HepG2 (cell line): ENCODE data around the gene BCL6. TPM values are rescaled to one million over a fixed set of nuclear protein-coding genes. Genes with fewer than 3 reads are reported as not detected.

ENCODE experiments used
- ATF4 ChIP-seq, 2 experiments: fragments of 450-650 bp in 1 of 2; sonication (generic) in 1 of 2; formaldehyde crosslinking; IDR thresholded peaks; 2 replicates each; pipeline versions ENCODE4 v1.5.0 to v1.8.0; 2020 to 2022; ENCODE audit warnings: mild to moderate bottlenecking in 1 of 2, missing genetic modification reagents in 1 of 2
- CERS6 ChIP-seq: sonication (generic); formaldehyde crosslinking; IDR thresholded peaks from 2 replicates; pipeline ENCODE4 v1.5.0; 2020; ENCODE audit warnings: missing genetic modification reagents
- EED ChIP-seq: sonication (generic); formaldehyde crosslinking; IDR thresholded peaks from 2 replicates; pipeline ENCODE4 v1.5.0; 2020; ENCODE audit warnings: mild to moderate bottlenecking, missing genetic modification reagents
- ELF3 ChIP-seq: IDR thresholded peaks from 2 replicates; pipeline ENCODE4 v1.6.1; 2016; ENCODE audit warnings: missing genetic modification reagents, missing compliant biosample characterization
- MATR3 ChIP-seq: sonication (generic); formaldehyde crosslinking; IDR thresholded peaks from 2 replicates; pipeline ENCODE4 v1.4.0; 2020; ENCODE audit warnings: missing genetic modification reagents
- NFIC ChIP-seq: IDR thresholded peaks from 2 replicates; pipeline ENCODE4 v1.6.1; 2012; ENCODE audit warnings: mild to moderate bottlenecking, low read length, inconsistent platforms
- SNAPC2 ChIP-seq: sonication (generic); formaldehyde crosslinking; IDR thresholded peaks from 2 replicates; pipeline ENCODE4 v1.8.1; 2022; ENCODE audit warnings: mild to moderate bottlenecking, missing genetic modification reagents
- XRCC5 ChIP-seq: fragments of 200-400 bp; formaldehyde crosslinking; optimal IDR thresholded peaks from 2 replicates; pipeline ENCODE3; 2017; ENCODE audit warnings: mild to moderate bottlenecking, low read length
- ZBTB39 ChIP-seq: sonication (generic); formaldehyde crosslinking; IDR thresholded peaks from 2 replicates; pipeline ENCODE4 v1.5.0; 2020; ENCODE audit warnings: missing genetic modification reagents
- ZFP36L1 ChIP-seq: sonication (generic); formaldehyde crosslinking; IDR thresholded peaks from 2 replicates; pipeline ENCODE4 v1.8.0; 2022; ENCODE audit warnings: mild to moderate bottlenecking, missing genetic modification reagents, moderate library complexity
- ZFP91 ChIP-seq: sonication (generic); formaldehyde crosslinking; IDR thresholded peaks from 2 replicates; pipeline ENCODE4 v1.9.0; 2022; ENCODE audit warnings: missing genetic modification reagents, mild to moderate bottlenecking, borderline replicate concordance
- ZNF275 ChIP-seq: sonication (generic); formaldehyde crosslinking; IDR thresholded peaks from 2 replicates; pipeline ENCODE4 v1.8.0; 2022; ENCODE audit warnings: missing genetic modification reagents, mild to moderate bottlenecking, inconsistent platforms, borderline replicate concordance
- ZNF280B ChIP-seq: sonication (generic); formaldehyde crosslinking; IDR thresholded peaks from 2 replicates; pipeline ENCODE4 v1.5.0; 2020; ENCODE audit warnings: missing genetic modification reagents, mild to moderate bottlenecking, borderline replicate concordance
- ZNF292 ChIP-seq: sonication (generic); formaldehyde crosslinking; IDR thresholded peaks from 2 replicates; pipeline ENCODE4 v1.8.1; 2022; ENCODE audit warnings: mild to moderate bottlenecking, low read depth, missing genetic modification reagents, borderline replicate concordance
- ZNF331 ChIP-seq: sonication (generic); formaldehyde crosslinking; IDR thresholded peaks from 2 replicates; pipeline ENCODE4 v1.4.0; 2020; ENCODE audit warnings: missing genetic modification reagents
- ZNF343 ChIP-seq: sonication (generic); formaldehyde crosslinking; IDR thresholded peaks from 2 replicates; pipeline ENCODE4 v1.4.0; 2020; ENCODE audit warnings: mild to moderate bottlenecking, missing genetic modification reagents
- ZNF468 ChIP-seq: sonication (generic); formaldehyde crosslinking; IDR thresholded peaks from 2 replicates; pipeline ENCODE4 v1.8.0; 2022; ENCODE audit warnings: mild to moderate bottlenecking, moderate library complexity, missing genetic modification reagents
- polyA plus RNA-seq, 8 experiments: library from polyadenylated mRNA; depleted of rRNA in 3 of 8; stranded (reverse) in 7 of 8; unstranded in 1 of 8; fragments of >200 nt; fragmentation: Illumina TruSeq in 4 of 8; extraction: Trizol in 4 of 8; gene quantifications; 2 replicates each; pipeline versions ENCODE4 v1.2.1 to v1.2.3, GENCODE V29; 2011 to 2016; ENCODE audit warnings: low read depth in 4 of 8, missing spikeins in 1 of 8, mixed read lengths in 1 of 8; ENCODE audit not compliant: insufficient read depth in 1 of 8
- total RNA-seq, 5 experiments: library from RNA; depleted of rRNA; stranded (reverse); fragments of >200 nt; fragmentation: Illumina TruSeq; extraction: Trizol; gene quantifications; 2 replicates each; pipeline ENCODE4 v1.2.3, GENCODE V29; 2016; ENCODE audit warnings: low read depth in 1 of 5

Gene BCL6
- total and polyA plus RNA-seq, 2 of the 13 experiments (the other 11 are each of a cell fraction or from before 2014, with no cell fraction given): 21.2 to 53.7 TPM

- TF ChIP-seq ZFP36L1 (CRISPR knock-in tag) (no peak), ATF4 (CRISPR knock-in tag; IDR thresholded peaks at IDR 0.05) (0 out of 4 replicates have a peak, but pooled peaks of 1 of the 2 experiments have one; percentile 10), XRCC5 (peak; percentile 44), ZNF280B (CRISPR knock-in tag) (no peak), ZNF275 (CRISPR knock-in tag) (peak; percentile 77; the same call in 1 of the 2 replicates), ZFP91 (peak; percentile 33; the same call in 1 of the 2 replicates), CERS6 (CRISPR knock-in tag) (no peak), ZNF343 (CRISPR knock-in tag) (0 out of 2 replicates have a peak, but pooled peaks have one; percentile 39), ZNF331 (no peak; the same call in 1 of the 2 replicates), SNAPC2 (peak; percentile 56; the same call in 1 of the 2 replicates), ZNF468 (CRISPR knock-in tag) (no peak), EED (CRISPR knock-in tag) (no peak), NFIC (no peak), ZBTB39 (0 out of 2 replicates have a peak, but pooled peaks have one; percentile 23), MATR3 (CRISPR knock-in tag) (no peak), ZNF292 (CRISPR knock-in tag) (peak; percentile 29; the same call in 1 of the 2 replicates), ELF3 (CRISPR knock-in tag) (0 out of 2 replicates have a peak, but pooled peaks have one; percentile 34)
Observed at GRCh38 chr3:187741403-187742350, 3.6 kb downstream of the BCL6 start (continued).
